Inferior parietal cortex (tissue), 1 donor: ENCODE data around the gene RABL6.
"Not testable (repeated sequence)": the region's sequence is repeated elsewhere in the genome, so short reads cannot be mapped to it uniquely, and the experiment has no call there.

Source experiments
- DNase-seq: peaks from one replicate; pipeline ENCODE4 v3.0.0-alpha.2; 2016; ENCODE audit errors: extremely low spot score

Gene RABL6

GRCh38 chr9:136807281-136808074 lies at the start of gene RABL6:
TSS of gene RABL6 (plus strand) at chr9:136807948. CDS start at chr9:136808197, 249 bp downstream.
- DNase-seq: peak; percentile 60

GRCh38 chr9:136759001-136759400 lies 48.7 kb upstream of the RABL6 start:
- no peak for DNase-seq

GRCh38 chr9:136759436-136760325 lies 48.1 kb upstream of the RABL6 start:
- DNase-seq: no peak

GRCh38 chr9:136760424-136760823 lies 47.3 kb upstream of the RABL6 start:
- no peak for DNase-seq

GRCh38 chr9:136760834-136761544 lies 46.8 kb upstream of the RABL6 start:
- DNase-seq: peak; percentile 55

- no peak for DNase-seq
Measured at GRCh38 chr9:136761545-136761981, 46.2 kb upstream of the RABL6 start.

GRCh38 chr9:136762221-136762691 lies 45.5 kb upstream of the RABL6 start:
- no peak for DNase-seq

- DNase-seq: no peak
Measured at GRCh38 chr9:136762915-136763648, 44.7 kb upstream of the RABL6 start.

- no peak for DNase-seq
Measured at GRCh38 chr9:136763649-136764035, 44.1 kb upstream of the RABL6 start.

- no peak for DNase-seq
Measured at GRCh38 chr9:136764301-136764891, 43.4 kb upstream of the RABL6 start, which contains the start of gene LCN15. TSS of gene LCN15 (minus strand) at chr9:136764518. CDS start at chr9:136764488, 30 bp downstream.

GRCh38 chr9:136765041-136765440 lies 42.7 kb upstream of the RABL6 start:
- no peak for DNase-seq

- DNase-seq: not testable (repeated sequence)
Measured at GRCh38 chr9:136765745-136766409, 41.9 kb upstream of the RABL6 start.

- DNase-seq: peak; percentile 44
Measured at GRCh38 chr9:136766410-136767120, 41.2 kb upstream of the RABL6 start.

- DNase-seq: no peak
Measured at GRCh38 chr9:136769710-136770191, 38.0 kb upstream of the RABL6 start.

- no peak for DNase-seq
Measured at GRCh38 chr9:136771907-136772415, 35.8 kb upstream of the RABL6 start.

GRCh38 chr9:136773386-136774044 lies 34.2 kb upstream of the RABL6 start:
- DNase-seq: no peak

GRCh38 chr9:136774416-136775045 lies 33.2 kb upstream of the RABL6 start:
- DNase-seq: no peak

- DNase-seq: no peak
Measured at GRCh38 chr9:136775191-136775590, 32.6 kb upstream of the RABL6 start.
